SU-DHL-6 (cell line): ENCODE data around the gene RAD51AP2.

ENCODE experiments used
- CTCF ChIP-seq: fragments of 200-600 bp; sonication (generic); IDR thresholded peaks from one replicate; pipeline ENCODE4 v1.5.1; 2017; ENCODE audit warnings: antibody characterized with exemption, mild to moderate bottlenecking, low read length, moderate library complexity; ENCODE audit not compliant: insufficient read depth, poor library complexity, severe bottlenecking
- EZH2phosphoT487 ChIP-seq: fragments of 200-600 bp; sonication (generic), shearing (Covaris generic); conservative IDR thresholded peaks from 2 replicates; pipeline ENCODE4 v1.6.1; 2018; ENCODE audit warnings: mild to moderate bottlenecking, antibody characterized with exemption, low read length, moderate library complexity, mixed read lengths

DNA sequence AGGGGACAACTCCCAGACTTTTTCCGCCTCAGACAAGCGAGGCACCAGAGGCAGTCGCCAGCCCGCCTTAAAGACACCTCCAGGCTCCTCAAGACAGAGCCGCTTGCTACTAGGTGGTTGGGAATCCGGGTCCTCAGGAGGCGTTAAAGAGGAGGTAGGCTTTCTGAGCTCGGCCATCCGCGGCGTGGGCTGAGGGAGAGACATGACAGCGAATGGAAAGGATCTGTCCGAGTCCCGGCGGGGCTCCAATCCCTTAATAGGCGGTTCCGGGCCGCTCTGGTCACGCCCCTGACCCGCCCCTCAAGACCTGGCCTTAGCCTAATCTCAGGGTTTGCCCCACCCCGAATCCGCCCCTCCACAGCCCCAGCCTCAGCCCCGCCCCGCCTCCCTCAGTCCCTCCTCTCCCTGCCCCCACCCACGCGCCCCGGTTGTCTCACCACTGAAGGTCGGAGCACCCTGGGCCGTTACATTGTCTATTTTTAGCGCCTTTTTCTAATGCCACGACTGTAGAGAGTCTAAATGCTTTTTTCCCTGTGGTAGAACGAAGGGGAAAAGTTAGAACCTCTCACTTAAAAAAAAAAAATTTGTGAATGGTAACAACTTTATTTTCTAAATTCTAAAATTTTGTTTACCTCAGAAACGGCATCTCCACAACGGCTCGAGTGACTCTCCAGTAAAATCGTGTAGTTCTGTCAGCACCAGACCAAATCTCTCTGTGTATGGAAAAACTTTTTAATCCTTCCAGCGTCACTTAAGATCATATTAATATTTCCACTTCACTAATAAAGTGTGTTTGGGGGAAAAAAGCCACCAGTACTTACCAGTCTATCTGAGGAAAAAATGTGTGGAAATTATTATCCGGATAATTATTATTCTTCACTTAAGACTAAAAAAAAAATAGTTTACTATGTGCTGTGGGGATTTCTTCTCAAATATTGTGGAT lies at the start of gene RAD51AP2:
- TF ChIP-seq CTCF (no peak), EZH2phosphoT487 (no peak)
